Measurements from ENCODE around the gene CLSTN1. TPM values are rescaled to one million over a fixed set of nuclear protein-coding genes. Genes with fewer than 3 reads are reported as not detected.

CLSTN1 gene
- total and polyA plus RNA-seq, 2 of the 8 experiments (the other 6 are each of a cell fraction or from before 2014, with no cell fraction given): 34.2 to 97.4 TPM

- Histone ChIP-seq H3K9ac (replicated peaks in 1 of 4; ENCODE audit: extremely low read depth in 1 of 4, low read depth in 3 of 4, low read length in 3 of 4) (no peak overlapping the region), H2BK5ac (ENCODE audit: low read depth, low read length) (no peak overlapping the region), H3K79me1 (ENCODE audit: low read depth, low read length) (no peaks in the 10 kb centered on the region), H4K8ac (ENCODE audit: extremely low read depth, insufficient read depth, low read length) (no peak overlapping the region), H3K14ac (ENCODE audit: insufficient read length) (no peak overlapping the region), H3K23ac (ENCODE audit: insufficient read length) (no peak overlapping the region), H3K4me2 (ENCODE audit: insufficient read depth in 1 of 2, low read depth in 2 of 2, low read length in 2 of 2) (no peak overlapping the region), H2BK120ac (replicated peaks; ENCODE audit: low read depth, low read length) (no peak overlapping the region), H3K56ac (replicated peaks; ENCODE audit: insufficient read length, low read depth, low read length) (no peak overlapping the region), H4K5ac (ENCODE audit: insufficient read length, low read depth, low read length) (no peak overlapping the region), H3K23me2 (ENCODE audit: low read depth, low read length) (no peaks in the 10 kb centered on the region), H3K79me2 (ENCODE audit: control insufficient read depth in 1 of 2, insufficient read depth in 2 of 2, low read length in 2 of 2) (no peaks in the 10 kb centered on the region), H2AFZ (ENCODE audit: low read length) (no peak overlapping the region), H3K27me3 (replicated peaks in 1 of 4; ENCODE audit: control insufficient read depth in 3 of 4, extremely low read depth in 1 of 4, insufficient read depth in 3 of 4, low read length in 3 of 4) (no peaks in the 10 kb centered on the region), H3K4me3 (ENCODE audit: extremely low read depth in 1 of 4, insufficient read depth in 2 of 4, low read depth in 3 of 4, low read length in 4 of 4) (no peak overlapping the region), H3K18ac (ENCODE audit: extremely low read depth, low read length) (no peak overlapping the region), H2BK12ac (ENCODE audit: low read depth, low read length) (no peak overlapping the region), H3K9me3 (ENCODE audit: insufficient read depth in 2 of 2, low read depth in 1 of 2, low read length in 1 of 2) (peaks cover 7 to 8% of the 10 kb centered on the region in 2 experiments; a peak in 3 of 4 replicates), H4K20me1 (replicated peaks in 1 of 2; ENCODE audit: control insufficient read depth in 1 of 2, insufficient read depth in 2 of 2, low read length in 2 of 2) (no peaks in the 10 kb centered on the region), H3K4me1 (replicated peaks in 1 of 4; ENCODE audit: control insufficient read depth in 3 of 4, insufficient read depth in 4 of 4, low read length in 3 of 4) (peaks cover 0 to 12% (median 8%) of the 10 kb centered on the region in 4 experiments; a peak in 5 of 7 replicates), H3K27ac (ENCODE audit: low read depth, low read length) (no peak overlapping the region), H2AK5ac (ENCODE audit: low read depth, low read length) (no peak overlapping the region), H3K36me3 (ENCODE audit: control insufficient read depth in 2 of 4, insufficient read depth in 4 of 4, low read length in 3 of 4) (peaks cover 2 to 21% (median 18%) of the 10 kb centered on the region in 4 experiments; a peak in 5 of 8 replicates), H2BK20ac (ENCODE audit: low read length) (no peak overlapping the region), H4K91ac (replicated peaks; ENCODE audit: insufficient read length, low read length) (no peak overlapping the region), H2BK15ac (ENCODE audit: low read length) (no peak overlapping the region), H3K4ac (replicated peaks; ENCODE audit: insufficient read length, low read depth, low read length) (no peak overlapping the region)
- ChIA-PET POLR2A (ENCODE audit: partially characterized antibody) (no interaction called here), CTCF (ENCODE audit: partially characterized antibody) (interaction anchor here (0.9 to 9.2 kb wide), 13 partner anchors 7 to 146 kb away, joined by 3 to 91 read pairs (median 18); no protein-coding TSS in a partner anchor)
- WGBS, 2 experiments (ENCODE audit: extremely low coverage in 1 of 2, insufficient coverage in 1 of 2, insufficient read length in 1 of 2, insufficient replicate concordance in 2 of 2, low coverage in 1 of 2, low lambda C conversion rate in 2 of 2, missing lambda C conversion rate in 1 of 2): 92% methylated on average over 14 of the region's 14 CpGs; no CpG with 5 or more reads in 1 of the 2 experiments
- no peak for DNase-seq (ENCODE audit: low read depth in 1 of 2, low spot score in 2 of 2)
- FAIRE-seq: no peak
- no peak for TF ChIP-seq JUN (IDR thresholded peaks at IDR 0.05; ENCODE audit: low read depth, low read length)
- no peak for TF ChIP-seq CTCF (IDR thresholded peaks at IDR 0.05; ENCODE audit: control extremely low read depth in 1 of 3, insufficient read depth in 1 of 3, low read depth in 1 of 3, low read length in 3 of 3)
- no peak for TF ChIP-seq SUZ12 (IDR thresholded peaks at IDR 0.05; ENCODE audit: low read length)
- TF ChIP-seq HDAC2 (IDR thresholded peaks at IDR 0.05; ENCODE audit: borderline replicate concordance in 1 of 2, low read depth in 2 of 2, low read length in 2 of 2): no peak
- TF ChIP-seq PHF8 (conservative IDR thresholded peaks at IDR 0.05; ENCODE audit: low read depth, low read length): no peak
- no peak for TF ChIP-seq NANOG (IDR thresholded peaks at IDR 0.05; ENCODE audit: insufficient read depth, low read depth, low read length, poor library complexity, severe bottlenecking)
- TF ChIP-seq RXRA (IDR thresholded peaks at IDR 0.05; ENCODE audit: insufficient read depth, low read depth, low read length): no peak
- TF ChIP-seq GABPA (IDR thresholded peaks at IDR 0.05; ENCODE audit: borderline replicate concordance, insufficient read depth, low read length): no peak
These were observed 100.5 kb downstream of the CLSTN1 start for GRCh38 chr1:9723068-9723805.

Data from H1 (cell line).